ENCODE measurements around the gene ALOX5.
A peak's percentile ranks its signal among the peaks of the same experiment; 100 is the strongest.
"Not testable (repeated sequence)": the region's sequence is repeated elsewhere in the genome, so short reads cannot be mapped to it uniquely, and the experiment has no call there.

Gene ALOX5

GRCh38 chr10:45361983-45362799 lies 11.8 kb upstream of the ALOX5 start:
- intact Hi-C loops (cut with micrococcal nuclease); H3K4me3 Mint-ChIP-seq; H3K27ac Mint-ChIP-seq; H3K9me3 Mint-ChIP-seq; H3K36me3 Mint-ChIP-seq (ENCODE audit: low read depth): not testable (repeated sequence)
- peaks cover 11% of the 10 kb centered on the region for H3K4me1 Mint-ChIP-seq (ENCODE audit: low read depth)
- H3K27me3 Mint-ChIP-seq, result peaks cover 11% of the 10 kb centered on the region

DNA sequence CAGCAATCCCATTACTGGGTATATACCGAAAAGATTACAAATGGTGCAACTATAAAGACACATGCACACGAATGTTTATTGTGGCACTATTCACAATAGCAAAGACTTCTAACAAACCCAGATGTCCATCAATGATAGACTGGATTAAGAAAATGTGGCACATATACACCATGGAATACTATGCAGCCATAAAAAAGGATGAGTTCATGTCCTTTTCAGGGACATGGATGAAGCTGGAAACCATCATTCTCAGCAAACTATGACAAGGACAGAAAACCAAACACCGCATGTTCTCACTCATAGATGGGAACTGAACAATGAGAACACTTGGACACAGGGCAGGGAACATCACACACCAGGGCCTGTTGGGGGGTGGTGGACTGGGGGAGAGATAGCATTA lies 6.4 kb upstream of the ALOX5 start:
- H3K9me3 Mint-ChIP-seq; H3K4me3 Mint-ChIP-seq; intact Hi-C loops (cut with micrococcal nuclease); H3K36me3 Mint-ChIP-seq (ENCODE audit: low read depth); H3K27ac Mint-ChIP-seq: not testable (repeated sequence)
- Mint-ChIP-seq H3K4me1 (ENCODE audit: low read depth) (peaks cover 17% of the 10 kb centered on the region), H3K27me3 (peaks cover 11% of the 10 kb centered on the region)

DNA sequence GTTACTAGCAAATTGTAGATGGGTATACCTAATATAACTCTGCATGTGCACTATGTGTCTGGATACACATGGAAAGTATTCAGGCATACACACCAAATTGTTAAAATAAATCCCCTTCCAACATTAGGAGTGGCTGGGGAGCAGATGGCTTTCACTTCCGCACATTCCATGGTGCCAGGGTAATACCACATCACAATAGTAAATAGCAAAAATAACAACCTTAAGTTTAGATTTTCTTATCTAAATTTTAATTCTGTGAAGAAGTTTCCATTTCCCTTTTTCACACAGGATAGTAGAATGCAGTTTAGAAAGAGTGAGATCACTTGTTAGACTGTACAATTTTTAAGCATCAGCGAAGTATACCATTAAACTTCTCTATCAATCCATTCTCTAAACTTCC lies 5.8 kb upstream of the ALOX5 start:
- peaks cover 13% of the 10 kb centered on the region for H3K27me3 Mint-ChIP-seq
- no peak overlapping the region for H3K27ac Mint-ChIP-seq
- H3K9me3 Mint-ChIP-seq, result no peaks in the 10 kb centered on the region
- H3K4me3 Mint-ChIP-seq, result no peak overlapping the region
- intact Hi-C loops (cut with micrococcal nuclease), result no loop called here
- H3K4me1 Mint-ChIP-seq (ENCODE audit: low read depth), result peaks cover 19% of the 10 kb centered on the region
- no peaks in the 10 kb centered on the region for H3K36me3 Mint-ChIP-seq (ENCODE audit: low read depth)

DNA sequence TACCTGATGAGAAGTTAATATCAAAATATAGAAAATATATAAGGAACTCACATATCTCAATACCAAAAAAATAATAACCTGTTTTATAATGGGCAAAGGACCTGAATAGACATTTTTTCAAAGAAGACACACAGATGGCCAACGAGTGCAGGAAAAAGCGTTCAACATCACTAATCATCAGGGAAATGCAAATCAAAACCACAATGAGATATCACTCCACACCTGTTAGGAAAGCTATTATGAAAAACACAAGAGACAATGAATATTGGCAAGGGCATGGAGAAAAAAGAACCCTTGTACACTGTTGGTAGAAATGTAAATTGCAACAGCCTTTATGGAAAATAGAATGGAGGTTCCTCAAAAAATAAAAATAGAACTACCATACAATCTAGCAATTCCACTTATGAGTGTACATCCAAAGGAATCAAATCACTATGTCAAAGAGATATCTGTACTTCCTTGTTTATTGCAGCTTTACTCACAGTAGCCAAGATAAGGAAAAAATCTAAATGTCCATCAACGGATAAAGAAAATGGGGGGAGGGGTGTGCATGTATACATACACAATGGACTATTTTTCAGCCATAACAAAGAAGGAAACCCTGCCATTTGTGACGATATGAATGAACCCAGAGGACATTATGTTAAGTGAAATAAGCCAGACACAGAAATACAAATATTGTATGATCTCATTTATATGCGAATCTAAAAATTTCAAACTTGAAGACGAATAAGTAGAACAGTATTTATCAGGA lies 3.6 kb upstream of the ALOX5 start:
- Mint-ChIP-seq H3K27me3 (peaks cover 16% of the 10 kb centered on the region), H3K9me3 (no peaks in the 10 kb centered on the region), H3K27ac (no peak overlapping the region), H3K4me1 (ENCODE audit: low read depth) (peaks cover 33% of the 10 kb centered on the region), H3K4me3 (no peak overlapping the region), H3K36me3 (ENCODE audit: low read depth) (peaks cover 14% of the 10 kb centered on the region)
- intact Hi-C loops (cut with micrococcal nuclease), result no loop called here

DNA sequence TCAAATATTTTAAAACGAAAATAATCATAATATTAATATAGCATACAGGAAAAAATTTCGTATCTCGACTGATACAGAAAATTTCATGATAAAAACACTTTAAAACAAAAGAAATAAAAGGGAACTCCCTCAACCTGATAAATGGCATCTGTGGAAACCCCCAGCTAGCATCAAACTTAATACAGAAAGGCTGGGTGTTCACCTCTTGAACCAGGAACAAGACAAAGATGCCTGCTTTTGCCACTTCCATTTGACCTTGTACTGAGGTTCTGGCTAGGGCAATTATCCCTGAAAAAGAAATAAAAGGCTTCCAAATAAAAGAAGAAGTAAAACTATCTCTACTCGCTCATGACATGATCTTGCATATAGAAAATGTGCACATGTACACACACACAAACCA lies 2.5 kb upstream of the ALOX5 start:
- intact Hi-C loops (cut with micrococcal nuclease), result no loop called here
- H3K27me3 Mint-ChIP-seq, result peaks cover 16% of the 10 kb centered on the region
- peaks cover 22% of the 10 kb centered on the region for H3K36me3 Mint-ChIP-seq (ENCODE audit: low read depth)
- no peaks in the 10 kb centered on the region for H3K9me3 Mint-ChIP-seq
- no peak overlapping the region for H3K4me3 Mint-ChIP-seq
- peaks cover 41% of the 10 kb centered on the region for H3K4me1 Mint-ChIP-seq (ENCODE audit: low read depth)
- no peak overlapping the region for H3K27ac Mint-ChIP-seq

DNA sequence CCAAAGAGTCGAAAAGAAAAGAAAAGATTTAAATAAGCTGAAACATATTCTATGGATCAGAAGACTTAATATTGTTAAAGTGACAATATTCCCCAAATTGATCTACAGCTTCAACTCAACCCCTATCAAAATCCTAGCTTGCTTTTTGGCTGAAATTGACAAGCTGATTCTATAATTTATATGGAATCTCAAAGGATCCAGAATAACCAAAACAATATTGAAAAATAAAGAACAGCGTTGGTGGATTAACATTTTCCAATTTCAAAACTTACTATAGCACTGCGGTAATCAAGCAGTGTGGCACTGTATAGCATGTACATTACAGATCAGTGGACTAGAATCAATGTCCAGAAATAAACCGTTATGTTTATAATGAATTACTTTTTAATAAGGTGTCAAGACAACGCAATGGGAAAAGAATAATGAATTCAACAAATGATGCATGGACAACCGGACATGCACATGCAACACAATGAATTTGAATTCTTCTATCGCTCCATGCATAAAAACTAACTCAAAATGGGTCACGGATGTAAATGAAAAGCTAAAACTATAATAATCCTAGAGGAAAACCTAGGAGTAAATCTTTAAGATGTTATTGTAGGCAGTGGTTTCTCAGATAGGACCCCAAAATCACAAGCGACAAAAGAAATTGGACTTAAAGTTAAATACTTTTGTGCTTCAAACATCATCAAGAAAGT lies 1.6 kb upstream of the ALOX5 start:
- H3K4me1 Mint-ChIP-seq (ENCODE audit: low read depth), result peaks cover 47% of the 10 kb centered on the region
- no peak overlapping the region for H3K27ac Mint-ChIP-seq
- no peaks in the 10 kb centered on the region for H3K9me3 Mint-ChIP-seq
- H3K4me3 Mint-ChIP-seq, result no peak overlapping the region
- H3K27me3 Mint-ChIP-seq, result peaks cover 16% of the 10 kb centered on the region
- H3K36me3 Mint-ChIP-seq (ENCODE audit: low read depth), result peaks cover 28% of the 10 kb centered on the region
- intact Hi-C loops (cut with micrococcal nuclease), result no loop called here

- Mint-ChIP-seq H3K4me1 (ENCODE audit: low read depth) (peaks cover 54% of the 10 kb centered on the region), H3K27ac (peak overlapping the region; percentile 77), H3K36me3 (ENCODE audit: low read depth) (peaks cover 35% of the 10 kb centered on the region), H3K27me3 (peaks cover 16% of the 10 kb centered on the region), H3K9me3 (no peaks in the 10 kb centered on the region), H3K4me3 (peak overlapping the region; percentile 87)
- intact Hi-C loops (cut with micrococcal nuclease), result no loop called here
Observed at GRCh38 chr10:45373003-45373575, 927 bp upstream of the ALOX5 start.

- peaks cover 16% of the 10 kb centered on the region for H3K27me3 Mint-ChIP-seq
- peak overlapping the region; percentile 87 for H3K4me3 Mint-ChIP-seq
- H3K27ac Mint-ChIP-seq, result peak overlapping the region; percentile 77
- peaks cover 45% of the 10 kb centered on the region for H3K36me3 Mint-ChIP-seq (ENCODE audit: low read depth)
- peaks cover 68% of the 10 kb centered on the region for H3K4me1 Mint-ChIP-seq (ENCODE audit: low read depth)
- no peaks in the 10 kb centered on the region for H3K9me3 Mint-ChIP-seq
- intact Hi-C loops (cut with micrococcal nuclease), result loop anchor here (5.0 kb wide), 1 partner anchor 88 kb away; no protein-coding TSS in a partner anchor
Observed at GRCh38 chr10:45374350-45375052, 485 bp downstream of the ALOX5 start.

GRCh38 chr10:45375101-45375500 lies 1.1 kb downstream of the ALOX5 start:
- intact Hi-C loops (cut with micrococcal nuclease), result loop anchor here (5.0 kb wide), 1 partner anchor 87 kb away; no protein-coding TSS in a partner anchor
- peaks cover 51% of the 10 kb centered on the region for H3K36me3 Mint-ChIP-seq (ENCODE audit: low read depth)
- no peaks in the 10 kb centered on the region for H3K9me3 Mint-ChIP-seq
- peak overlapping the region; percentile 77 for H3K27ac Mint-ChIP-seq
- H3K4me3 Mint-ChIP-seq, result peak overlapping the region; percentile 87
- H3K27me3 Mint-ChIP-seq, result peaks cover 16% of the 10 kb centered on the region
- peaks cover 72% of the 10 kb centered on the region for H3K4me1 Mint-ChIP-seq (ENCODE audit: low read depth)

GRCh38 chr10:45375716-45376231 lies 1.8 kb downstream of the ALOX5 start:
- Mint-ChIP-seq H3K27me3 (peaks cover 13% of the 10 kb centered on the region), H3K4me1 (ENCODE audit: low read depth) (peaks cover 72% of the 10 kb centered on the region), H3K36me3 (ENCODE audit: low read depth) (peaks cover 57% of the 10 kb centered on the region), H3K4me3 (peak overlapping the region; percentile 87), H3K27ac (peak overlapping the region; percentile 77), H3K9me3 (no peaks in the 10 kb centered on the region)
- intact Hi-C loops (cut with micrococcal nuclease), result loop anchor here (5.0 kb wide), 1 partner anchor 87 kb away; no protein-coding TSS in a partner anchor

- Mint-ChIP-seq H3K27me3 (peaks cover 10% of the 10 kb centered on the region), H3K27ac (peak overlapping the region; percentile 88), H3K4me3 (no peak overlapping the region), H3K9me3 (no peaks in the 10 kb centered on the region), H3K36me3 (ENCODE audit: low read depth) (peaks cover 63% of the 10 kb centered on the region), H3K4me1 (ENCODE audit: low read depth) (peaks cover 75% of the 10 kb centered on the region)
- intact Hi-C loops (cut with micrococcal nuclease), result loop anchor here (5.0 kb wide), 1 partner anchor 86 kb away; no protein-coding TSS in a partner anchor
Observed at GRCh38 chr10:45376371-45376801, 2.4 kb downstream of the ALOX5 start.

GRCh38 chr10:45377321-45377720 lies 3.3 kb downstream of the ALOX5 start:
- H3K4me3 Mint-ChIP-seq, result peak overlapping the region; percentile 60
- H3K27ac Mint-ChIP-seq, result peak overlapping the region; percentile 88
- peaks cover 72% of the 10 kb centered on the region for H3K36me3 Mint-ChIP-seq (ENCODE audit: low read depth)
- peaks cover 10% of the 10 kb centered on the region for H3K27me3 Mint-ChIP-seq
- H3K9me3 Mint-ChIP-seq, result no peaks in the 10 kb centered on the region
- intact Hi-C loops (cut with micrococcal nuclease), result loop anchor here (5.0 kb wide), 1 partner anchor 85 kb away; no protein-coding TSS in a partner anchor
- peaks cover 84% of the 10 kb centered on the region for H3K4me1 Mint-ChIP-seq (ENCODE audit: low read depth)

- peak overlapping the region; percentile 88 for H3K27ac Mint-ChIP-seq
- H3K9me3 Mint-ChIP-seq, result no peaks in the 10 kb centered on the region
- intact Hi-C loops (cut with micrococcal nuclease), result loop anchor here (5.0 kb wide), 1 partner anchor 84 kb away; no protein-coding TSS in a partner anchor
- peaks cover 9% of the 10 kb centered on the region for H3K27me3 Mint-ChIP-seq
- peaks cover 89% of the 10 kb centered on the region for H3K4me1 Mint-ChIP-seq (ENCODE audit: low read depth)
- peaks cover 77% of the 10 kb centered on the region for H3K36me3 Mint-ChIP-seq (ENCODE audit: low read depth)
- H3K4me3 Mint-ChIP-seq, result peak overlapping the region; percentile 60
Observed at GRCh38 chr10:45377858-45378257, 3.8 kb downstream of the ALOX5 start.
